GM12878 (cell line): ENCODE data around the gene IPO8. TPM values are rescaled to one million over a fixed set of nuclear protein-coding genes. Genes with fewer than 3 reads are reported as not detected.

Experiments
- ATAC-seq: fragments of 200-7000 bp; cut with Tn5 transposase; 3 replicates; pipeline ENCODE4 v1.9.1; 2020; ENCODE audit warnings: mild to moderate bottlenecking, moderate library complexity
- BruUV-seq: library from RNA; stranded (reverse); fragments of 400-500 nt; replicated peaks from 2 replicates; lab custom pipeline; 2021; lab: Mats Ljungman, UMichigan
- CTCF ChIA-PET: fragments of 300-600 bp; sonication (Branson Sonifier 250); formaldehyde crosslinking; extraction: SDS; loops from one replicate; lab custom pipeline; 2021; ENCODE audit warnings: inconsistent platforms; lab: Yijun Ruan, JAX
- POLR2A ChIA-PET: fragments of 350-600 bp; formaldehyde crosslinking; extraction: SDS; loops from one replicate; lab custom pipeline; 2021; ENCODE audit warnings: inconsistent platforms; lab: Charles Lee
- RAD21 ChIA-PET: fragments of 300-600 bp; sonication (Branson Sonifier 250); formaldehyde crosslinking; loops from one replicate; lab custom pipeline; 2023; ENCODE audit warnings: antibody characterized with exemption; ENCODE audit not compliant: unreplicated experiment; lab: Charles Lee
- SMC1A ChIA-PET: fragments of 300-600 bp; sonication (Branson Sonifier 250); formaldehyde crosslinking; loops from one replicate; lab custom pipeline; 2023; ENCODE audit not compliant: unreplicated experiment, uncharacterized antibody; lab: Charles Lee
- DNase-seq: peaks from one replicate; pipeline ENCODE4 v3.0.0-alpha.2; 2011; ENCODE audit warnings: low read depth, low spot score
- FAIRE-seq: peaks from 3 replicates; lab custom pipeline; 2011; peaks lifted over from hg19 to GRCh38; lab: Jason Lieb, UNC
- H2AFZ ChIP-seq: 2 replicates; pipeline ENCODE4 v1.6.0; 2011; ENCODE audit warnings: low read depth, low read length, control low read depth; ENCODE audit not compliant: control insufficient read depth
- H3K27ac ChIP-seq: 2 replicates; pipeline ENCODE4 v1.5.1; 2011; ENCODE audit warnings: control low read depth; ENCODE audit not compliant: control insufficient read depth, insufficient read depth
- H3K27me3 ChIP-seq, 2 experiments: replicated peaks in 1 of 2; 2 replicates each; pipeline versions ENCODE4 v1.6.0 to v1.6.1; 2011; ENCODE audit warnings: low read length in 1 of 2; ENCODE audit not compliant: control insufficient read depth in 2 of 2, insufficient read depth in 2 of 2
- H3K36me3 ChIP-seq, 2 experiments: 2 replicates each; pipeline ENCODE4 v1.5.1; 2011; ENCODE audit warnings: low read length in 1 of 2; ENCODE audit not compliant: control insufficient read depth in 2 of 2, insufficient read depth in 2 of 2
- H3K4me1 ChIP-seq: 2 replicates; pipeline ENCODE4 v1.6.1; 2011; ENCODE audit warnings: mild to moderate bottlenecking, low read length, moderate library complexity, mixed read lengths; ENCODE audit not compliant: control insufficient read depth, insufficient read depth
- H3K4me2 ChIP-seq: 2 replicates; pipeline ENCODE4 v1.6.0; 2011; ENCODE audit warnings: control low read depth; ENCODE audit not compliant: control insufficient read depth, insufficient read depth
- H3K4me3 ChIP-seq: fragments of 200-600 bp; sonication (generic); 2 replicates; pipeline ENCODE4 v1.5.1; 2016
- H3K79me2 ChIP-seq: 2 replicates; pipeline ENCODE4 v1.6.0; 2011; ENCODE audit warnings: low read length; ENCODE audit not compliant: control insufficient read depth, insufficient read depth
- H3K9ac ChIP-seq: 2 replicates; pipeline ENCODE4 v1.8.0; 2011; ENCODE audit warnings: low read length, control low read depth, mixed read lengths; ENCODE audit not compliant: control insufficient read depth, insufficient read depth
- H3K9me3 ChIP-seq: replicated peaks from 3 replicates; pipeline ENCODE4 v1.5.1; 2011; ENCODE audit warnings: mild to moderate bottlenecking, low read length; ENCODE audit not compliant: control insufficient read depth, insufficient read depth
- H4K20me1 ChIP-seq: 2 replicates; pipeline ENCODE4 v1.6.0; 2011; ENCODE audit not compliant: control insufficient read depth, insufficient read depth
- CREB1 ChIP-seq: IDR thresholded peaks from 2 replicates; pipeline ENCODE4 v1.6.1; 2012; ENCODE audit warnings: low read depth, mild to moderate bottlenecking, inconsistent platforms
- ELK1 ChIP-seq: IDR thresholded peaks from 2 replicates; pipeline ENCODE4 v1.6.1; 2012; ENCODE audit warnings: low read depth, low read length, improper control_type of control experiment
- HCFC1 ChIP-seq: fragments of 150-350 bp; IDR thresholded peaks from 2 replicates; pipeline ENCODE4 v1.6.1; 2014; ENCODE audit warnings: low read length
- JUNB ChIP-seq: IDR thresholded peaks from 2 replicates; pipeline ENCODE4 v1.6.1; 2016; ENCODE audit warnings: antibody characterized with exemption, mild to moderate bottlenecking
- NFIC ChIP-seq: IDR thresholded peaks from 2 replicates; pipeline ENCODE4 v1.6.1; 2012; ENCODE audit warnings: low read depth, mild to moderate bottlenecking, inconsistent platforms, low read length, moderate library complexity
- PAX5 ChIP-seq: IDR thresholded peaks from 2 replicates; pipeline ENCODE4 v1.6.1; 2011; ENCODE audit warnings: low read depth, low read length, borderline replicate concordance
- POLR2AphosphoS2 ChIP-seq: IDR thresholded peaks from 2 replicates; pipeline ENCODE4 v1.6.1; 2011; ENCODE audit warnings: low read depth, mild to moderate bottlenecking, low read length, improper control_type of control experiment, moderate library complexity
- SIX5 ChIP-seq: IDR thresholded peaks from 2 replicates; pipeline ENCODE4 v1.6.1; 2011; ENCODE audit warnings: mild to moderate bottlenecking, low read depth, low read length, moderate library complexity; ENCODE audit not compliant: severe bottlenecking
- SUPT20H ChIP-seq: IDR thresholded peaks from 2 replicates; pipeline ENCODE4 v1.6.1; 2011; ENCODE audit warnings: low read depth, mild to moderate bottlenecking, low read length, moderate library complexity, borderline replicate concordance; ENCODE audit not compliant: control insufficient read depth
- TARDBP ChIP-seq: IDR thresholded peaks from 2 replicates; pipeline ENCODE4 v1.6.1; 2016; ENCODE audit warnings: borderline replicate concordance
- WGBS: methylation state at CpG from one replicate; pipeline ENCODE4 v1.1.6; 2016; ENCODE audit warnings: low lambda C conversion rate; ENCODE audit not compliant: insufficient replicate concordance, insufficient coverage; ENCODE audit errors: missing lambda C conversion rate; 5-methylcytosine and 5-hydroxymethylcytosine counted together
- in situ Hi-C: fragments of 300-500 bp; cut with MboI; formaldehyde crosslinking; loops from 9 replicates; pipeline ENCODE4 v1.14.3; 2018; ENCODE audit warnings: mixed read lengths
- intact Hi-C: fragments of 100-400 bp; cut with micrococcal nuclease; formaldehyde crosslinking; loops from one replicate; pipeline ENCODE4 v1.14.2; 2022; ENCODE audit not compliant: unreplicated experiment
- polyA plus RNA-seq, 11 experiments: library from polyadenylated mRNA; depleted of rRNA in 4 of 11; unstranded in 6 of 11; stranded (reverse) in 5 of 11; fragments of >200 nt; fragmentation: Nextera tagmentation in 4 of 11; fragmentation: Illumina TruSeq in 1 of 11; extraction: Ambion mirVana in 4 of 11; extraction: Trizol in 1 of 11; gene quantifications; 1 replicate in 1 of 11; 2 replicates in 10 of 11; pipeline versions ENCODE4 v1.2.1 to v1.2.3, GENCODE V29; 2011 to 2016; ENCODE audit warnings: inconsistent platforms in 2 of 11, missing spikeins in 2 of 11, low read depth in 1 of 11
- total RNA-seq, 4 experiments: library from RNA; depleted of rRNA in 3 of 4; stranded (reverse); fragments of >200 nt in 3 of 4; fragmentation: Illumina TruSeq in 1 of 4; extraction: Trizol in 1 of 4; gene quantifications; 2 replicates each; pipeline versions ENCODE4 v1.2.1 to v1.2.3, GENCODE V29; 2013 to 2021

IPO8 gene
- total and polyA plus RNA-seq, 10 of the 15 experiments (the other 5 are each of a cell fraction or from before 2014, with no cell fraction given) = 6.9 to 38.5 (median 15.1) TPM

GRCh38 chr12:30640392-30640791 is 55.3 kb downstream of the IPO8 start:
- POLR2A ChIA-PET = interaction anchor here (0.6 kb wide), 1 partner anchor 30 kb away, joined by 3 read pairs; no protein-coding TSS in a partner anchor
- no peak overlapping the region for H3K4me3 ChIP-seq
- 93% methylated on average over 2 of the region's 2 CpGs for WGBS
- FAIRE-seq = no peak
- H3K27ac ChIP-seq = no peak overlapping the region
- CTCF ChIA-PET = interaction anchor here (1.4 kb wide), 2 partner anchors 11 to 68 kb away, joined by 3 read pairs; no protein-coding TSS in a partner anchor
- SMC1A ChIA-PET = interaction anchor here (0.9 to 1.6 kb wide), 3 partner anchors 9 to 25 kb away, joined by 3 to 5 read pairs (median 4); no protein-coding TSS in a partner anchor
- RAD21 ChIA-PET = no interaction called here
- no peak overlapping the region for H3K9ac ChIP-seq
- no TSS peak for BruUV-seq
- no peaks in the 10 kb centered on the region for H3K4me1 ChIP-seq
- TF ChIP-seq JUNB (no peak), NFIC (no peak), SIX5 (no peak), TARDBP (no peak), ELK1 (no peak), HCFC1 (no peak), SUPT20H (no peak), POLR2AphosphoS2 (no peak), PAX5 (no peak), CREB1 (no peak)
- TF ChIP-seq, all 136 proteins: peak for 0
- in situ Hi-C loops (no loop called here), intact Hi-C loops (no loop called here)
- Histone ChIP-seq H3K9me3 (no peaks in the 10 kb centered on the region), H3K4me2 (no peak overlapping the region), H2AFZ (no peak overlapping the region), H4K20me1 (no peaks in the 10 kb centered on the region), H3K36me3 (peaks cover 0 to 5% of the 10 kb centered on the region in 2 experiments; a peak in 2 of 4 replicates), H3K79me2 (no peaks in the 10 kb centered on the region), H3K27me3 (no peaks in the 10 kb centered on the region)
- ATAC-seq (no peak), DNase-seq (no peak)
